WI38 (cell line): ENCODE data around the gene TTC28.
A peak's percentile ranks its signal among the peaks of the same experiment; 100 is the strongest.

ENCODE experiments used
- H3K4me3 ChIP-seq: 2 replicates; pipeline ENCODE4 v1.5.1; 2011; ENCODE audit warnings: low read depth, mild to moderate bottlenecking, control low read depth, low read length
- TF ChIP-seq, protein P1 (sequence below): IDR thresholded peaks from 2 replicates; pipeline ENCODE4 v1.5.1; 2012; ENCODE audit warnings: low read depth, mild to moderate bottlenecking, control low read depth, low read length

Gene TTC28

DNA sequence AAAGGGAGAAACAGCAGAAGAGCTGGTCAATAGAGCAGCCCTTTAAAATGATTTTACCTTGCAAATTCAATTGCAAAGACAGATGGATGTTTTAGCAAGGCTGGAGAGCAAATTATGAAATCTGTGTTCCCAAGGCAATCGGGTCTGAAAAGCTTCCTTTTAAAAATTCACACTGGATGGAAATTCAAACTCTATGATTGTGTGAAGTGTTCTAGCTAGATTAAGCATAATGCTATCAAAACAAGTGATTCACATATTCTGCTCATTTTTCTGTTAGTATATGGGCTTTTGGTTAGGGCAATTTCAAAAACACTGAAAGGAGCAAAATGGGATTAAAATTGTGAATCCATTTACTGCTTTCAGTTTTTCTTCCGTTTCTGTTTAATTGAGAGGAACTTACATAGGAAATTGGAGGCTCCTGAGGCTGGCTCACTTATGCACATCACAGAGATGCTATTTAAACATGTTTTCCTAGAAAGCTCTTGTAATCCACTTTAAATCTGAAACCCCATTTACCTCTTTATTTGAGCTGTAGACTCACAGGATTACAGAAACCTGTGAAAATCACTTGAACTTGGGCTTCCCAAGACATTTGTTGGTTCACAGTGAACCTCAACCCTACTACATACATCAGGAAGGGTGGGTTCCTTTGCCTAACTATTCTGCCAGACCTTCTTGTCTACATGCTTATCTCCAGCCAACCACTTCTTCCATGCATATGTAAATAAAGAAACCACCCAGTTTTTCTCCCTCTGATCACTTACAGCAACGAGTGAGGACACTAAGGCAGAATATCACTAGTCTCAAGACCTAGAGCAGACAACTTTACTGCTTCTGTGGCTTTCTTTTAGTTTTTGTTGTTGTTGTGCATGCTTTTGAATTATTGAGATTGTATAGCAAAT is 558.7 kb downstream of the TTC28 start:
- H3K4me3 ChIP-seq, result no peak overlapping the region
- TF ChIP-seq, protein P1, sequence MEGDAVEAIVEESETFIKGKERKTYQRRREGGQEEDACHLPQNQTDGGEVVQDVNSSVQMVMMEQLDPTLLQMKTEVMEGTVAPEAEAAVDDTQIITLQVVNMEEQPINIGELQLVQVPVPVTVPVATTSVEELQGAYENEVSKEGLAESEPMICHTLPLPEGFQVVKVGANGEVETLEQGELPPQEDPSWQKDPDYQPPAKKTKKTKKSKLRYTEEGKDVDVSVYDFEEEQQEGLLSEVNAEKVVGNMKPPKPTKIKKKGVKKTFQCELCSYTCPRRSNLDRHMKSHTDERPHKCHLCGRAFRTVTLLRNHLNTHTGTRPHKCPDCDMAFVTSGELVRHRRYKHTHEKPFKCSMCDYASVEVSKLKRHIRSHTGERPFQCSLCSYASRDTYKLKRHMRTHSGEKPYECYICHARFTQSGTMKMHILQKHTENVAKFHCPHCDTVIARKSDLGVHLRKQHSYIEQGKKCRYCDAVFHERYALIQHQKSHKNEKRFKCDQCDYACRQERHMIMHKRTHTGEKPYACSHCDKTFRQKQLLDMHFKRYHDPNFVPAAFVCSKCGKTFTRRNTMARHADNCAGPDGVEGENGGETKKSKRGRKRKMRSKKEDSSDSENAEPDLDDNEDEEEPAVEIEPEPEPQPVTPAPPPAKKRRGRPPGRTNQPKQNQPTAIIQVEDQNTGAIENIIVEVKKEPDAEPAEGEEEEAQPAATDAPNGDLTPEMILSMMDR, result no peak

DNA sequence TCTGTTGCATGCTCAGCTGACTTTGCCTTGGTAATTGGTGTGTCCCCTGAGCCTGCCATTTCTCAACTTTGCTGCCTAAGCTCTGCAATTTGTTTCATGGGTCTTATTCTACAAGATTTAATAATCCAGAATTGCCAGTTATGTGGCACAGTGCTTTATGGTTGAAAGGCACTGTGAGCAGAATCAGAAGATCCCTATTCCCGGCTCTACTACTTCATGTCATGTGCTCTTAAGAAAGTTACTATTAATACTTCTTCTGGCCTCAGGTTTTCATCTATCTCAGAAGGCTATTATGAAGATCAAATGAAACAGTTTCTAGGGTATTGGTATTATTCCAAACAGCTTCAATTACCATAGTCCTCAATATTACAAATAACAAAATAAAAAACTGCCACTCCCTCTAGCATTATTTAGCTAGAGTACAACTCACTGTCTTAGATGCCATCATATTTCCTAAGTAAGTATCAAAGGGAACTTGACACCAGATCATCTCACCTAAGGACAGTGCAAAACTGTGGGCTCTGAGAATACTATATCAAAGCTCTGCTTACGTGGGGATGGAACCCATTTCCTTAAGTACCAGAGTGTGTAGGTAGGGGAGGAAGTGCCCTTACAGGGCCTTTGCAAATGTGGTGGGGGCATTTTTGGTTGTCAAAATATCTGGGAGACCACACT is 560.5 kb downstream of the TTC28 start:
- no peak overlapping the region for H3K4me3 ChIP-seq
- TF ChIP-seq, protein P1, result no peak

DNA sequence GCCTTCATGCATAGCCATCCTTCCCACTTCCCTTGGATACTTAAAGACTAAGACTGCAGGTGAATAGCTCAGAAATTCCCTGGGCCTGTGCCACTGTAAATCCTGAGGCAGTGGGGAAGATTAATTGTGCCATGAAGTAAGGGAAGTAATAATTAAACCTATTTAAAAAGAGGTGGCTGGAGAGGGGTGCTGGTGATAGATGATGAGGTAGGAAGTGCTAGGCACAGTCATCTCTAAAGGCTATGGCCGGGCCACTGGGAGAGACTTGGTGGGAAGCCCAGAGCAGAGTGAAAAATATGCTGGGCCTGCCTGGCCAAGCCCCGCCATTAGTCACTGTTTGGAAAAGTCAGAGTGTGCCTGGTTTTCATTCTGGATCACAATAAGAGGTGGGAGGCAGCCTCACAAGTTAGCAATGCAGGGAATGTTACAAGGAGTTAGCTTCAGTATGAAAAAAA is 563.4 kb downstream of the TTC28 start:
- H3K4me3 ChIP-seq, result no peak overlapping the region
- TF ChIP-seq, protein P1, result no peak

DNA sequence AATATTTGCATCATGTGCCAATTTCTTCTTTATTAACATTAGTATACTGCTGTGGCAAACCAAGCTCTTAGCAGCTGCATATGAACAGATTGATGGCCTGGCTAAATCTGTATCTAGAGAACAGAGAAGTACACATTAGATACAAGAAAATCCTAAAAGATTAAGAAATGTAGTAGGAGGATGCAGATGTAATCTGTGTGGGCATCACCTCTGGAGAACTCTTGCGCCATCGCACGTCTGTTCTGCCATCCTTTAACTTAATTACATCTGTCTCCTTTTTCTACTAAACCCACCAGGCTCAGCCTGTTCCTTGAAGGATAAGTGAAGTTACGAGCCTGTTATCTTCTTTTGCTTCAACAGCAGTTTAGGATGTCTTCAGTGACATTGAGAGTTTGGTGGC is 564.2 kb downstream of the TTC28 start:
- no peak overlapping the region for H3K4me3 ChIP-seq
- TF ChIP-seq, protein P1, result no peak

DNA sequence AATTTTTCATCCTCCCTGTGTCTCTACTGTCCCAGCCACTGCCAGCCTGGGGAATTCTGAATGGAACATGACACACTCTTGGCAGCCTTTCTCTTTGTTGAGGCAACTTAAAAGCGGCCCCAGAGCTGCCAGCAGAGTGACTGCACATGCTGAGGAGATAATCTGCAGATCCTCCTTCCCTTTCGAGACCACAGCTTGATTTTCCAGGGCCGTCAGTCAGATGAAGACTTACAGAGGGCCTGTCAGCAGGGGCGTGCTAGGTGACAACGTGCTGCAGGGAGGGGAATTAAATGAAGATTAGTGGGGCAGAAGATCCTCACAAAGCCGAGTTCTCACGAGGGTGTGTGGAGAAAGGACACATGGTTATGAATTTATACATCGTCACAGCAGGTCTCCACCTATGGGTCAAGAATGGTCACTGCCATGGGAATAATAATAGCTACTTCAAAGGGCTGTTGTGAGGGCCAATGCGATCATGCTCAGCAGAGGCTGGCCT is 567.0 kb downstream of the TTC28 start:
- no peak overlapping the region for H3K4me3 ChIP-seq
- TF ChIP-seq, protein P1, result peak; percentile 41

DNA sequence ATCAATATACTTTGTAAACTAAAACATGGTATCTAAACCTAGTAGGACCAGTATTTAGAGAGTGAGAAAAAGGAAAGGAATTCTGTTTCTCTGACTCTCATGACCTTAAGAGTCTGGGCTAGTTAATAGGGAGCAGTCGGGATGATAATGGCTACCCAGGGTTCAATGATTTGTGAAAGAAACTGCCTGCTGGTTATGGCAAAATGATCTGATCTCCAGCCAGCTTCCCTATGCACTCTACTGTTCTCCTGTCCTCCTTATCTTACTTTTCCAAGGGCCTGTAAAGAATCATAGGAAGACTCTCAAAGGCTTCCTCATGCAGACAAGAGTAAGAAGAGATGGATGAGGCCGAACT is 567.5 kb downstream of the TTC28 start:
- no peak overlapping the region for H3K4me3 ChIP-seq
- TF ChIP-seq, protein P1, result no peak
